HepG2 (cell line): ENCODE results near the gene CD300A. TPM values are rescaled to one million over a fixed set of nuclear protein-coding genes. Genes with fewer than 3 reads are reported as not detected.

Experiments
- ATRX ChIP-seq: sonication (generic); formaldehyde crosslinking; IDR thresholded peaks from 2 replicates; pipeline ENCODE4 v1.4.0; 2020; ENCODE audit warnings: missing genetic modification reagents, borderline replicate concordance
- ERF ChIP-seq: IDR thresholded peaks from 2 replicates; pipeline ENCODE4 v1.6.1; 2018; ENCODE audit warnings: missing biosample characterization, missing genetic modification reagents
- IRF9 ChIP-seq: sonication (generic); formaldehyde crosslinking; IDR thresholded peaks from 2 replicates; pipeline ENCODE4 v1.8.0; 2022; ENCODE audit warnings: missing genetic modification reagents, mild to moderate bottlenecking, borderline replicate concordance
- KDM4B ChIP-seq: sonication (generic); formaldehyde crosslinking; IDR thresholded peaks from 2 replicates; pipeline ENCODE4 v1.4.0; 2020; ENCODE audit warnings: missing genetic modification reagents
- MEIS2 ChIP-seq: sonication (generic); formaldehyde crosslinking; IDR thresholded peaks from 2 replicates; pipeline ENCODE4 v1.9.0; 2021; ENCODE audit warnings: mild to moderate bottlenecking, missing genetic modification reagents
- NFATC3 ChIP-seq: sonication (generic); formaldehyde crosslinking; IDR thresholded peaks from 2 replicates; pipeline ENCODE4 v1.5.1; 2020; ENCODE audit warnings: mild to moderate bottlenecking, missing genetic modification reagents
- NFIC ChIP-seq: IDR thresholded peaks from 2 replicates; pipeline ENCODE4 v1.6.1; 2012; ENCODE audit warnings: mild to moderate bottlenecking, low read length, inconsistent platforms
- RFXAP ChIP-seq: sonication (generic); formaldehyde crosslinking; IDR thresholded peaks from 2 replicates; pipeline ENCODE4 v1.4.0; 2020; ENCODE audit warnings: missing genetic modification reagents, borderline replicate concordance
- SPEN ChIP-seq: sonication (generic); formaldehyde crosslinking; IDR thresholded peaks from 2 replicates; pipeline ENCODE4 v1.5.1; 2020; ENCODE audit warnings: low read depth, mild to moderate bottlenecking, missing genetic modification reagents
- TP53 ChIP-seq: sonication (generic); formaldehyde crosslinking; conservative IDR thresholded peaks from 2 replicates; pipeline ENCODE4 v1.4.0; 2020; ENCODE audit warnings: missing genetic modification reagents
- YY1 ChIP-seq: IDR thresholded peaks from 2 replicates; pipeline ENCODE4 v1.6.1; 2011; ENCODE audit warnings: low read length, low read depth, moderate library complexity, mild to moderate bottlenecking; ENCODE audit not compliant: insufficient read depth, insufficient replicate concordance
- ZFY ChIP-seq: sonication (generic); formaldehyde crosslinking; IDR thresholded peaks from 2 replicates; pipeline ENCODE4 v1.4.0; 2020; ENCODE audit warnings: missing genetic modification reagents
- ZNF207 ChIP-seq: fragments of 450-650 bp; IDR thresholded peaks from 2 replicates; pipeline ENCODE4 v1.6.1; 2016; ENCODE audit warnings: antibody characterized with exemption, borderline replicate concordance
- ZNF296 ChIP-seq: sonication (generic); formaldehyde crosslinking; conservative IDR thresholded peaks from 2 replicates; pipeline ENCODE4 v1.5.0; 2020; ENCODE audit warnings: mild to moderate bottlenecking, missing genetic modification reagents
- ZNF552 ChIP-seq: sonication (generic); formaldehyde crosslinking; IDR thresholded peaks from 2 replicates; pipeline ENCODE4 v1.9.0; 2022; ENCODE audit warnings: missing genetic modification reagents, mild to moderate bottlenecking, borderline replicate concordance
- ZNF607 ChIP-seq: sonication (generic); formaldehyde crosslinking; IDR thresholded peaks from 2 replicates; pipeline ENCODE4 v1.5.1; 2020; ENCODE audit warnings: missing genetic modification reagents, mild to moderate bottlenecking, borderline replicate concordance
- ZNF710 ChIP-seq: sonication (generic); formaldehyde crosslinking; IDR thresholded peaks from 2 replicates; pipeline ENCODE4 v1.5.0; 2020; ENCODE audit warnings: mild to moderate bottlenecking, missing genetic modification reagents, borderline replicate concordance
- ZSCAN30 ChIP-seq: sonication (generic); formaldehyde crosslinking; IDR thresholded peaks from 2 replicates; pipeline ENCODE4 v1.5.0; 2020; ENCODE audit warnings: mild to moderate bottlenecking, missing genetic modification reagents
- polyA plus RNA-seq, 8 experiments: library from polyadenylated mRNA; depleted of rRNA in 3 of 8; stranded (reverse) in 7 of 8; unstranded in 1 of 8; fragments of >200 nt; fragmentation: Illumina TruSeq in 4 of 8; extraction: Trizol in 4 of 8; gene quantifications; 2 replicates each; pipeline versions ENCODE4 v1.2.1 to v1.2.3, GENCODE V29; 2011 to 2016; ENCODE audit warnings: low read depth in 4 of 8, missing spikeins in 1 of 8, mixed read lengths in 1 of 8; ENCODE audit not compliant: insufficient read depth in 1 of 8
- total RNA-seq, 5 experiments: library from RNA; depleted of rRNA; stranded (reverse); fragments of >200 nt; fragmentation: Illumina TruSeq; extraction: Trizol; gene quantifications; 2 replicates each; pipeline ENCODE4 v1.2.3, GENCODE V29; 2016; ENCODE audit warnings: low read depth in 1 of 5
- TF ChIP-seq, protein P1 (sequence below), 2 experiments: sonication (generic) in 1 of 2; formaldehyde crosslinking in 1 of 2; IDR thresholded peaks; 2 replicates each; pipeline versions ENCODE4 v1.5.1 to v1.6.1; 2011 to 2020; ENCODE audit warnings: borderline replicate concordance in 1 of 2, low read depth in 1 of 2, low read length in 1 of 2, mild to moderate bottlenecking in 1 of 2, missing genetic modification reagents in 1 of 2, moderate library complexity in 1 of 2
- TF ChIP-seq, protein P2 (sequence below): sonication (generic); formaldehyde crosslinking; IDR thresholded peaks from 2 replicates; pipeline ENCODE4 v1.8.1; 2022; ENCODE audit warnings: low read depth, mild to moderate bottlenecking, missing genetic modification reagents

The CD300A gene
- total and polyA plus RNA-seq, 2 of the 13 experiments (the other 11 are each of a cell fraction or from before 2014, with no cell fraction given), result not detected

DNA sequence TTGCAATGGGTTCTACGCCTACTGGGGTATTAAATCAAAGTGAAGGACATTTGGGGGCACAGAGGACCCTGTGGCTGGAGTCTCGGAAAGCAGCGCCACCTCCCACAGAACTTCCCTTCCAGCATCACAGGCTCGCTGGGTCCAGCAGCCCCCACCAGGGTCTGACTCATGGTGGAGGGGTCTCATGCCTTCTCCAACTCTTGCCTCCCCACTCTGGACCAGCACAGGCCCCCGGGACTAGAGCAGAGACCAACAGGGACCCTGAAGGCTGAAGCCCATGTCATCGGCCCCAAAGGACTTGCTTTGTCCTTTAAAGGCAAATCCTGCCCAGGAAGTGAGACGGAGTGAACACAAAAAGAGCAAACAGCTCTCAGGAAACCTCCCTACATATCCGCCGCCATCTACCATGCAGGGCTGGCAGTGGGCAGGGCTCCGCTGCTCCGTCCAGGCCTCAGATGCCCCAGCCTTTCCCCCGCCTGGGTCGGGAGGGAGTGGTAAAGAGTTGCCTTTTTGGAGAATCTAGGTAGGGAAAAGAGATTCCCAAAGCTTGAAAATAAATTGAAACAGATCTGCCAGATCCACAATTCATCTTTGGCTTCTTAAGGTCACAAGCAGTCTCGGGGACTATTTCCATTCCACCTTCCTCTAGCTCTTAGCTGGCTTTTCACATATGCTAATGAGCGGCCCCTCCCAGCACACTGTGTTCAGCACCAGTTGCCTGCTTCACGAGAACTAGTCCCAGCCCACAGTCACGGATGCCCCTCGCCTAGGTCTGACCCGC lies 36.6 kb upstream of the CD300A start (continued):
- 0 out of 2 replicates have a peak, but pooled peaks have one; percentile 65 for TF ChIP-seq ZNF710 (CRISPR knock-in tag)
- TF ChIP-seq MEIS2 (CRISPR knock-in tag), result peak; percentile 36; the same call in 1 of the 2 replicates
- no peak for TF ChIP-seq TP53 (CRISPR knock-in tag)
- TF ChIP-seq ERF (CRISPR knock-in tag), result peak; percentile 32; the same call in 1 of the 2 replicates
- TF ChIP-seq ZNF607 (CRISPR knock-in tag), result no peak
- no peak for TF ChIP-seq ZSCAN30
- TF ChIP-seq ZNF296 (CRISPR knock-in tag), result 0 out of 2 replicates have a peak, but pooled peaks have one; percentile 28
- TF ChIP-seq RFXAP (CRISPR knock-in tag), result no peak
- TF ChIP-seq NFATC3 (CRISPR knock-in tag), result no peak
- peak; percentile 46; the same call in 1 of the 2 replicates for TF ChIP-seq SPEN (CRISPR knock-in tag)
- TF ChIP-seq, protein P1, sequence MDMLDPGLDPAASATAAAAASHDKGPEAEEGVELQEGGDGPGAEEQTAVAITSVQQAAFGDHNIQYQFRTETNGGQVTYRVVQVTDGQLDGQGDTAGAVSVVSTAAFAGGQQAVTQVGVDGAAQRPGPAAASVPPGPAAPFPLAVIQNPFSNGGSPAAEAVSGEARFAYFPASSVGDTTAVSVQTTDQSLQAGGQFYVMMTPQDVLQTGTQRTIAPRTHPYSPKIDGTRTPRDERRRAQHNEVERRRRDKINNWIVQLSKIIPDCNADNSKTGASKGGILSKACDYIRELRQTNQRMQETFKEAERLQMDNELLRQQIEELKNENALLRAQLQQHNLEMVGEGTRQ (IDR thresholded peaks at IDR 0.05; ENCODE audit: low read depth, low read length), result no peak
- TF ChIP-seq, protein P1 (CRISPR knock-in tag; IDR thresholded peaks at IDR 0.05; ENCODE audit: borderline replicate concordance), result peak; percentile 5; the same call in 1 of the 2 replicates
- TF ChIP-seq ATRX (CRISPR knock-in tag), result no peak
- peak; percentile 25; the same call in 1 of the 2 replicates for TF ChIP-seq NFIC
- no peak for TF ChIP-seq ZNF207
- TF ChIP-seq, protein P2, sequence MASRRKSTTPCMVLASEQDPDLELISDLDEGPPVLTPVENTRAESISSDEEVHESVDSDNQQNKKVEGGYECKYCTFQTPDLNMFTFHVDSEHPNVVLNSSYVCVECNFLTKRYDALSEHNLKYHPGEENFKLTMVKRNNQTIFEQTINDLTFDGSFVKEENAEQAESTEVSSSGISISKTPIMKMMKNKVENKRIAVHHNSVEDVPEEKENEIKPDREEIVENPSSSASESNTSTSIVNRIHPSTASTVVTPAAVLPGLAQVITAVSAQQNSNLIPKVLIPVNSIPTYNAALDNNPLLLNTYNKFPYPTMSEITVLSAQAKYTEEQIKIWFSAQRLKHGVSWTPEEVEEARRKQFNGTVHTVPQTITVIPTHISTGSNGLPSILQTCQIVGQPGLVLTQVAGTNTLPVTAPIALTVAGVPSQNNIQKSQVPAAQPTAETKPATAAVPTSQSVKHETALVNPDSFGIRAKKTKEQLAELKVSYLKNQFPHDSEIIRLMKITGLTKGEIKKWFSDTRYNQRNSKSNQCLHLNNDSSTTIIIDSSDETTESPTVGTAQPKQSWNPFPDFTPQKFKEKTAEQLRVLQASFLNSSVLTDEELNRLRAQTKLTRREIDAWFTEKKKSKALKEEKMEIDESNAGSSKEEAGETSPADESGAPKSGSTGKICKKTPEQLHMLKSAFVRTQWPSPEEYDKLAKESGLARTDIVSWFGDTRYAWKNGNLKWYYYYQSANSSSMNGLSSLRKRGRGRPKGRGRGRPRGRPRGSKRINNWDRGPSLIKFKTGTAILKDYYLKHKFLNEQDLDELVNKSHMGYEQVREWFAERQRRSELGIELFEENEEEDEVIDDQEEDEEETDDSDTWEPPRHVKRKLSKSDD (CRISPR knock-in tag), result 0 out of 2 replicates have a peak, but pooled peaks have one; percentile 23
- peak; percentile 67 for TF ChIP-seq YY1
- TF ChIP-seq KDM4B (CRISPR knock-in tag), result peak; percentile 80; the same call in 1 of the 2 replicates
- TF ChIP-seq ZFY (CRISPR knock-in tag), result peak; percentile 63
- peak; percentile 48; the same call in 1 of the 2 replicates for TF ChIP-seq IRF9 (CRISPR knock-in tag)
- peak; percentile 52; the same call in 1 of the 2 replicates for TF ChIP-seq ZNF552 (CRISPR knock-in tag)
